GM12878 (cell line): ENCODE data around the gene MYBBP1A.

Experiments used
- BACH1 ChIP-seq: fragments of 450-650 bp; IDR thresholded peaks from 2 replicates; pipeline ENCODE4 v1.6.1; 2017; ENCODE audit warnings: mild to moderate bottlenecking, borderline replicate concordance
- BCLAF1 ChIP-seq: fragments of 450-650 bp; IDR thresholded peaks from 2 replicates; pipeline ENCODE4 v1.6.1; 2017; ENCODE audit warnings: antibody characterized with exemption, mild to moderate bottlenecking, moderate library complexity
- BHLHE40 ChIP-seq, 2 experiments: fragments of 450-650 bp in 1 of 2; IDR thresholded peaks; 2 replicates each; pipeline ENCODE4 v1.6.1; 2011 to 2017; ENCODE audit warnings: low read depth in 2 of 2, borderline replicate concordance in 1 of 2, improper control_type of control experiment in 1 of 2, low read length in 1 of 2, mild to moderate bottlenecking in 1 of 2
- CBX3 ChIP-seq: fragments of 200-600 bp; sonication (generic); IDR thresholded peaks from 2 replicates; pipeline ENCODE4 v1.6.1; 2016; ENCODE audit warnings: low read depth, borderline replicate concordance
- POLR2AphosphoS5 ChIP-seq: IDR thresholded peaks from 2 replicates; pipeline ENCODE4 v1.6.1; 2011; ENCODE audit warnings: mild to moderate bottlenecking, low read length, inconsistent platforms
- TF ChIP-seq, protein P1 (sequence below), 3 experiments: IDR thresholded peaks in 2 of 3; conservative IDR thresholded peaks in 1 of 3; 2 replicates each; pipeline ENCODE4 v1.5.1; 2011; ENCODE audit warnings: low read depth in 3 of 3, low read length in 3 of 3, mild to moderate bottlenecking in 3 of 3, control low read depth in 2 of 3, moderate library complexity in 2 of 3, inconsistent platforms in 1 of 3, mixed read lengths in 1 of 3; ENCODE audit not compliant: control insufficient read depth in 2 of 3, insufficient read depth in 1 of 3; ENCODE audit errors: extremely low read depth in 1 of 3

DNA sequence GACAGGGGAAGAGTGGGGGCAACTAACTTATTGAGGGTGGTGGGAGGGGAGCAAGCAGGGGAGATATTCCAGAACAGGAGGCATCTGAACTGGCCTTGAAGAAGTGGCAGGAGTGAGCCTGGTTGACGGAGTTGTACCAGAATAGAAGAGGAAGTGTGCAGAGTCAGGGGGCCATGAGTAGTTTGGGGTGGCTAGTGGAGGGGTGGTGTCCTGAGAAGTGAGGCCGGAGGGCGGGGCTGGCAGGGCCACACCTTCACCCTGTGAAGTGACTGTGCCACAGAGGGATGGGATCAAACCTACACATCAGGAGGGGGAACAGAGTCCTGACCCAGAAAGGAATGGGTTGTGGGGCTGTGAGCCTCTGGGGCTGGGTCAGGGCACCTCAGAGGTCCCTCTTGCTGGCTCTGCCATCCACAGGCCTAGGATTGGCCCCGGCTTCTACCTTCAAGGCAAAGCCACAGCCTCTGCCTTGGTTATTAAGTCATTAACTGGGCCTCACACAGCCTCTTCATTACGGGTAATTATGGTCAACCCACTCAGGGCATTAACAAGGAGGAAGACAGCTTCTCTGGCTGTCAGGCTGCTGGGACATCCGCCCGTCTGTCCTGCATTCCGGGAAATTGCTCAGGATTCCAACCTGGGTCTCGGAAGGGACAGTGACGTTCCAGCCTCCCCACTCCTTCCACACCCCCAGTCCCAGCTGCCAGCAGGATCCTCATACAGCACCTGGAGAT is 43.8 kb downstream of the MYBBP1A start:
- TF ChIP-seq, protein P1, sequence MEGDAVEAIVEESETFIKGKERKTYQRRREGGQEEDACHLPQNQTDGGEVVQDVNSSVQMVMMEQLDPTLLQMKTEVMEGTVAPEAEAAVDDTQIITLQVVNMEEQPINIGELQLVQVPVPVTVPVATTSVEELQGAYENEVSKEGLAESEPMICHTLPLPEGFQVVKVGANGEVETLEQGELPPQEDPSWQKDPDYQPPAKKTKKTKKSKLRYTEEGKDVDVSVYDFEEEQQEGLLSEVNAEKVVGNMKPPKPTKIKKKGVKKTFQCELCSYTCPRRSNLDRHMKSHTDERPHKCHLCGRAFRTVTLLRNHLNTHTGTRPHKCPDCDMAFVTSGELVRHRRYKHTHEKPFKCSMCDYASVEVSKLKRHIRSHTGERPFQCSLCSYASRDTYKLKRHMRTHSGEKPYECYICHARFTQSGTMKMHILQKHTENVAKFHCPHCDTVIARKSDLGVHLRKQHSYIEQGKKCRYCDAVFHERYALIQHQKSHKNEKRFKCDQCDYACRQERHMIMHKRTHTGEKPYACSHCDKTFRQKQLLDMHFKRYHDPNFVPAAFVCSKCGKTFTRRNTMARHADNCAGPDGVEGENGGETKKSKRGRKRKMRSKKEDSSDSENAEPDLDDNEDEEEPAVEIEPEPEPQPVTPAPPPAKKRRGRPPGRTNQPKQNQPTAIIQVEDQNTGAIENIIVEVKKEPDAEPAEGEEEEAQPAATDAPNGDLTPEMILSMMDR (IDR thresholded peaks at IDR 0.05 in 2 of 3, conservative IDR thresholded peaks at IDR 0.05 in 1 of 3; ENCODE audit: control insufficient read depth in 2 of 3, extremely low read depth in 1 of 3, insufficient read depth in 1 of 3, low read depth in 3 of 3, low read length in 3 of 3), result no peak
- TF ChIP-seq POLR2AphosphoS5, result no peak
- no peak for TF ChIP-seq BACH1
- TF ChIP-seq BHLHE40 (IDR thresholded peaks at IDR 0.05; ENCODE audit: borderline replicate concordance in 1 of 2, low read depth in 2 of 2, low read length in 1 of 2), result no peak
- no peak for TF ChIP-seq CBX3
- TF ChIP-seq BCLAF1, result no peak
